ENCODE measurements around the gene SLC19A3. TPM values are rescaled to one million over a fixed set of nuclear protein-coding genes. Genes with fewer than 3 reads are reported as not detected.
"Not testable (repeated sequence)": the region's sequence is repeated elsewhere in the genome, so short reads cannot be mapped to it uniquely, and the experiment has no call there.

SLC19A3 gene
- total and polyA plus RNA-seq, 2 donors (not counting 3 experiments of a cell fraction or from before 2014, with no cell fraction given) = 0.01 TPM; not detected in 1

- Histone ChIP-seq H3K36me3 (ENCODE audit: control insufficient read depth in 2 of 2, extremely low read depth in 1 of 2, insufficient read depth in 2 of 2, low read length in 2 of 2) (no peaks in the 10 kb centered on the region), H3K27ac (ENCODE audit: insufficient read depth, low read depth, low read length) (no peak overlapping the region), H3K4me1 (ENCODE audit: control insufficient read depth, extremely low read depth, insufficient read depth, low read length) (no peaks in the 10 kb centered on the region), H3K4me3 (replicated peaks in 1 of 3; ENCODE audit: insufficient read depth in 1 of 3, low read depth in 1 of 3, low read length in 3 of 3) (no peak overlapping the region), H3K9ac (replicated peaks; ENCODE audit: extremely low read depth, insufficient read depth, low read length) (no peak overlapping the region), H3K9me1 (replicated peaks; ENCODE audit: control insufficient read depth, extremely low read depth, insufficient read depth, low read length) (no peaks in the 10 kb centered on the region), H4K20me1 (replicated peaks; ENCODE audit: control insufficient read depth, extremely low read depth, insufficient read depth, low read length) (no peaks in the 10 kb centered on the region), H3K4me2 (ENCODE audit: insufficient read depth, low read length) (no peak overlapping the region), H3K9me3 (replicated peaks; ENCODE audit: control insufficient read depth, insufficient read depth, low read length) (no peaks in the 10 kb centered on the region), H3K27me3 (ENCODE audit: control insufficient read depth in 2 of 2, insufficient read depth in 2 of 2, low read length in 2 of 2) (no peaks in the 10 kb centered on the region), H2AFZ (ENCODE audit: low read depth, low read length) (no peak overlapping the region), H3K79me2 (ENCODE audit: control insufficient read depth, insufficient read depth, low read length) (no peaks in the 10 kb centered on the region)
- CTCF ChIA-PET = no interaction called here
- TF ChIP-seq MAX (IDR thresholded peaks at IDR 0.05; ENCODE audit: insufficient read depth, insufficient read length) (no peak), MYC (IDR thresholded peaks at IDR 0.05; ENCODE audit: low read depth, low read length) (no peak), EZH2 (IDR thresholded peaks at IDR 0.05; ENCODE audit: borderline replicate concordance, low read depth, low read length, severe bottlenecking) (no peak), POLR2AphosphoS5 (IDR thresholded peaks at IDR 0.05; ENCODE audit: insufficient read depth, low read depth, low read length) (no peak), FOS (IDR thresholded peaks at IDR 0.05; ENCODE audit: borderline replicate concordance, insufficient read depth, low read length) (no peak), GATA2 (IDR thresholded peaks at IDR 0.05; ENCODE audit: insufficient read depth, insufficient read length, low read depth, low read length) (no peak), POLR2A (IDR thresholded peaks at IDR 0.05; ENCODE audit: low read depth, low read length) (no peak), JUN (IDR thresholded peaks at IDR 0.05; ENCODE audit: borderline replicate concordance, insufficient read depth, insufficient read length, low read depth) (no peak), CTCF (IDR thresholded peaks at IDR 0.05; ENCODE audit: extremely low read depth in 1 of 2, insufficient read depth in 1 of 2, low read depth in 1 of 2, low read length in 2 of 2) (no peak)
- intact Hi-C loops (cut with micrococcal nuclease) = no loop called here
- FAIRE-seq (no peak), DNase-seq (ENCODE audit: low read depth, low spot score) (no peak)
- dilution Hi-C loops (cut with MboI; ENCODE audit: extremely low pct_ligation_motif_present, low sequenced_read_pairs) = no loop called here
- POLR2A ChIA-PET = no interaction called here
- BruUV-seq (replicated peaks) = no TSS peak
These were observed 43.3 kb downstream of the SLC19A3 start for GRCh38 chr2:227674485-227674884.

- BruUV-seq (replicated peaks); H4K20me1 ChIP-seq (replicated peaks; ENCODE audit: control insufficient read depth, extremely low read depth, insufficient read depth, low read length); H2AFZ ChIP-seq (ENCODE audit: low read depth, low read length); H3K9me3 ChIP-seq (replicated peaks; ENCODE audit: control insufficient read depth, insufficient read depth, low read length); H3K9me1 ChIP-seq (replicated peaks; ENCODE audit: control insufficient read depth, extremely low read depth, insufficient read depth, low read length); CTCF ChIA-PET; H3K27ac ChIP-seq (ENCODE audit: insufficient read depth, low read depth, low read length); H3K36me3 ChIP-seq (ENCODE audit: control insufficient read depth in 2 of 2, extremely low read depth in 1 of 2, insufficient read depth in 2 of 2, low read length in 2 of 2); H3K4me1 ChIP-seq (ENCODE audit: control insufficient read depth, extremely low read depth, insufficient read depth, low read length); H3K27me3 ChIP-seq (ENCODE audit: control insufficient read depth in 2 of 2, insufficient read depth in 2 of 2, low read length in 2 of 2); intact Hi-C loops (cut with micrococcal nuclease); H3K79me2 ChIP-seq (ENCODE audit: control insufficient read depth, insufficient read depth, low read length); H3K4me3 ChIP-seq (replicated peaks in 1 of 3; ENCODE audit: insufficient read depth in 1 of 3, low read depth in 1 of 3, low read length in 3 of 3); DNase-seq (ENCODE audit: low read depth, low spot score); POLR2A ChIA-PET; FAIRE-seq; H3K4me2 ChIP-seq (ENCODE audit: insufficient read depth, low read length); dilution Hi-C loops (cut with MboI; ENCODE audit: extremely low pct_ligation_motif_present, low sequenced_read_pairs); H3K9ac ChIP-seq (replicated peaks; ENCODE audit: extremely low read depth, insufficient read depth, low read length): not testable (repeated sequence)
These were observed 44.2 kb downstream of the SLC19A3 start for GRCh38 chr2:227673620-227674019.

All from endothelial cell of umbilical vein (primary cell).